ENCODE data around the gene GAREM1.

DNA sequence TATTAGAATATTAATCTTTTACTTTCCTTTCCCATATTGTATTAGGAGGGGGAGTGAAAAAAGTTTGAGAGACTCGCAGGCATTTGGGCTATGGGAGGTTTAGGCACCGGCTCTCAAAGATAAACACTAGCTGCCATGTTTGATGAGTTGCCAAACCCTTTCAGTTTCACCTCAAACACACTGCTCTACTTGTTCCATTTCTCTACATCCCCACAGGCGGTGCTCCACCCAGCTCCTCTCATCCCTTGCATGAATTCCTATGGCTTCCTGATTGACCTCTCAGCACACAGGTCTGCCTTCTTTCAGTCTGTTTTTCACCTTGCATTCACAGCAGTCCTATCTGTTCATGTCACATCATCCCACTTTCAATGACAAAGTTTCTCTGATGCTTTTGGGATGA, 215.1 kb downstream of the GAREM1 start:
- TF ChIP-seq, protein P1, sequence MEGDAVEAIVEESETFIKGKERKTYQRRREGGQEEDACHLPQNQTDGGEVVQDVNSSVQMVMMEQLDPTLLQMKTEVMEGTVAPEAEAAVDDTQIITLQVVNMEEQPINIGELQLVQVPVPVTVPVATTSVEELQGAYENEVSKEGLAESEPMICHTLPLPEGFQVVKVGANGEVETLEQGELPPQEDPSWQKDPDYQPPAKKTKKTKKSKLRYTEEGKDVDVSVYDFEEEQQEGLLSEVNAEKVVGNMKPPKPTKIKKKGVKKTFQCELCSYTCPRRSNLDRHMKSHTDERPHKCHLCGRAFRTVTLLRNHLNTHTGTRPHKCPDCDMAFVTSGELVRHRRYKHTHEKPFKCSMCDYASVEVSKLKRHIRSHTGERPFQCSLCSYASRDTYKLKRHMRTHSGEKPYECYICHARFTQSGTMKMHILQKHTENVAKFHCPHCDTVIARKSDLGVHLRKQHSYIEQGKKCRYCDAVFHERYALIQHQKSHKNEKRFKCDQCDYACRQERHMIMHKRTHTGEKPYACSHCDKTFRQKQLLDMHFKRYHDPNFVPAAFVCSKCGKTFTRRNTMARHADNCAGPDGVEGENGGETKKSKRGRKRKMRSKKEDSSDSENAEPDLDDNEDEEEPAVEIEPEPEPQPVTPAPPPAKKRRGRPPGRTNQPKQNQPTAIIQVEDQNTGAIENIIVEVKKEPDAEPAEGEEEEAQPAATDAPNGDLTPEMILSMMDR (IDR thresholded peaks at IDR 0.05), result no peak
- TF ChIP-seq POLR2A (IDR thresholded peaks at IDR 0.05), result no peak
